ENCODE data around the gene GPATCH1.

The GPATCH1 gene

GRCh38 chr19:33171916-33172359, 91.0 kb downstream of the GPATCH1 start:
- H3K9me3 ChIP-seq (ENCODE audit: control insufficient read depth, insufficient read depth, low read length): no peaks in the 10 kb centered on the region
- no peaks in the 10 kb centered on the region for H3F3A ChIP-seq (ENCODE audit: control insufficient read depth, insufficient read depth)
- no peak for TF ChIP-seq EZH2phosphoT487 (IDR thresholded peaks at IDR 0.05; ENCODE audit: borderline replicate concordance, low read length)
- TF ChIP-seq CTCF (IDR thresholded peaks at IDR 0.05; ENCODE audit: low read depth, low read length, poor library complexity, severe bottlenecking): no peak
- H3K79me2 ChIP-seq (ENCODE audit: control insufficient read depth, low read length): peaks cover 19% of the 10 kb centered on the region
- no peak overlapping the region for H3K27ac ChIP-seq (ENCODE audit: low read depth, low read length)
- H3K4me3 ChIP-seq (ENCODE audit: low read length): no peak overlapping the region
- peaks cover 5% of the 10 kb centered on the region; the same call in 1 of the 2 replicates for H3K36me3 ChIP-seq (ENCODE audit: control insufficient read depth, low read length)
- peaks cover 7% of the 10 kb centered on the region for H3K4me1 ChIP-seq (ENCODE audit: control insufficient read depth, low read length)
- no peaks in the 10 kb centered on the region for H3K27me3 ChIP-seq (ENCODE audit: control insufficient read depth, low read length)
- H4K20me1 ChIP-seq (ENCODE audit: control insufficient read depth, insufficient read depth, low read depth, low read length): no peaks in the 10 kb centered on the region
- H3K4me2 ChIP-seq (ENCODE audit: low read length): no peak overlapping the region
- no peaks in the 10 kb centered on the region for H3K9me2 ChIP-seq (replicated peaks; ENCODE audit: control insufficient read depth, low read length)

- no peaks in the 10 kb centered on the region for H4K20me1 ChIP-seq (ENCODE audit: control insufficient read depth, insufficient read depth, low read depth, low read length)
- H3F3A ChIP-seq (ENCODE audit: control insufficient read depth, insufficient read depth): peaks cover 6% of the 10 kb centered on the region; the same call in 1 of the 2 replicates
- peak overlapping the region; percentile 16; the same call in 1 of the 2 replicates for H3K4me2 ChIP-seq (ENCODE audit: low read length)
- peaks cover 19% of the 10 kb centered on the region for H3K79me2 ChIP-seq (ENCODE audit: control insufficient read depth, low read length)
- H3K9me2 ChIP-seq (replicated peaks; ENCODE audit: control insufficient read depth, low read length): no peaks in the 10 kb centered on the region
- no peaks in the 10 kb centered on the region for H3K27me3 ChIP-seq (ENCODE audit: control insufficient read depth, low read length)
- no peak overlapping the region for H3K4me3 ChIP-seq (ENCODE audit: low read length)
- H3K36me3 ChIP-seq (ENCODE audit: control insufficient read depth, low read length): peaks cover 5% of the 10 kb centered on the region; the same call in 1 of the 2 replicates
- no peak overlapping the region for H3K27ac ChIP-seq (ENCODE audit: low read depth, low read length)
- TF ChIP-seq EZH2phosphoT487 (IDR thresholded peaks at IDR 0.05; ENCODE audit: borderline replicate concordance, low read length): no peak
- TF ChIP-seq CTCF (IDR thresholded peaks at IDR 0.05; ENCODE audit: low read depth, low read length, poor library complexity, severe bottlenecking): no peak
- H3K9me3 ChIP-seq (ENCODE audit: control insufficient read depth, insufficient read depth, low read length): no peaks in the 10 kb centered on the region
- H3K4me1 ChIP-seq (ENCODE audit: control insufficient read depth, low read length): peaks cover 16% of the 10 kb centered on the region
These were observed 93.2 kb downstream of the GPATCH1 start for GRCh38 chr19:33174186-33174585.

- Histone ChIP-seq H3K4me3 (ENCODE audit: low read length) (peak overlapping the region; percentile 86), H3F3A (ENCODE audit: control insufficient read depth, insufficient read depth) (peaks cover 6% of the 10 kb centered on the region; the same call in 1 of the 2 replicates), H3K4me2 (ENCODE audit: low read length) (peak overlapping the region; percentile 85), H3K27me3 (ENCODE audit: control insufficient read depth, low read length) (no peaks in the 10 kb centered on the region), H3K36me3 (ENCODE audit: control insufficient read depth, low read length) (peaks cover 5% of the 10 kb centered on the region; the same call in 1 of the 2 replicates), H3K4me1 (ENCODE audit: control insufficient read depth, low read length) (peaks cover 16% of the 10 kb centered on the region), H3K79me2 (ENCODE audit: control insufficient read depth, low read length) (peaks cover 19% of the 10 kb centered on the region), H3K9me2 (replicated peaks; ENCODE audit: control insufficient read depth, low read length) (no peaks in the 10 kb centered on the region), H4K20me1 (ENCODE audit: control insufficient read depth, insufficient read depth, low read depth, low read length) (no peaks in the 10 kb centered on the region), H3K27ac (ENCODE audit: low read depth, low read length) (no peak overlapping the region), H3K9me3 (ENCODE audit: control insufficient read depth, insufficient read depth, low read length) (no peaks in the 10 kb centered on the region)
- TF ChIP-seq EZH2phosphoT487 (IDR thresholded peaks at IDR 0.05; ENCODE audit: borderline replicate concordance, low read length) (no peak), CTCF (IDR thresholded peaks at IDR 0.05; ENCODE audit: low read depth, low read length, poor library complexity, severe bottlenecking) (no peak)
These were observed 94.3 kb downstream of the GPATCH1 start for GRCh38 chr19:33175156-33175782.
